Heart left ventricle (tissue), 16 donors: ENCODE results near the gene MAP3K5. TPM values are rescaled to one million over a fixed set of nuclear protein-coding genes. Genes with fewer than 3 reads are reported as not detected.

Source experiments
- ATAC-seq, 4 donors: fragments of 200-7000 bp; cut with Tn5 transposase; one replicate each; pipeline ENCODE4 v1.9.1; 2020 to 2022; ENCODE audit warnings: moderate library complexity in 4 of 4, mild to moderate bottlenecking in 3 of 4, moderate number of reproducible peaks in 1 of 4
- DNase-seq, 5 donors: peaks; one replicate each; pipeline ENCODE4 v3.0.0-alpha.2; 2020
- H3K27ac ChIP-seq, 12 donors: fragments of 200-600 bp; sonication (generic) in 4 of 12; one replicate each; pipeline versions ENCODE4 v1.5.0 to v1.8.0; 2016 to 2022; ENCODE audit warnings: mild to moderate bottlenecking in 2 of 12
- H3K27me3 ChIP-seq, 9 donors: fragments of 200-600 bp; sonication (generic) in 2 of 9; one replicate each; pipeline versions ENCODE4 v1.5.1 to v1.8.0; 2016 to 2022; ENCODE audit warnings: mild to moderate bottlenecking in 3 of 9
- H3K36me3 ChIP-seq, 9 donors: fragments of 200-600 bp; sonication (generic) in 2 of 9; one replicate each; pipeline versions ENCODE4 v1.5.0 to v1.8.0; 2018 to 2022; ENCODE audit warnings: mild to moderate bottlenecking in 2 of 9
- H3K4me1 ChIP-seq, 12 donors: fragments of 200-600 bp; sonication (generic) in 4 of 12; one replicate each; pipeline versions ENCODE4 v1.5.0 to v1.8.0; 2016 to 2022; ENCODE audit warnings: mild to moderate bottlenecking in 3 of 12
- H3K4me3 ChIP-seq, 12 donors: fragments of 200-600 bp; sonication (generic) in 4 of 12; one replicate each; pipeline versions ENCODE4 v1.5.0 to v1.8.0; 2017 to 2022; ENCODE audit warnings: mild to moderate bottlenecking in 9 of 12, moderate library complexity in 4 of 12
- H3K9me3 ChIP-seq, 12 donors: fragments of 200-600 bp; sonication (generic) in 4 of 12; one replicate each; pipeline versions ENCODE4 v1.5.0 to v1.8.0; 2016 to 2022; ENCODE audit warnings: mild to moderate bottlenecking in 1 of 12
- POLR2A ChIP-seq, 2 donors: fragments of 450-650 bp; IDR thresholded peaks; one replicate each; pipeline ENCODE4 v1.6.1; 2017; ENCODE audit warnings: antibody characterized with exemption in 2 of 2, mild to moderate bottlenecking in 2 of 2, moderate library complexity in 2 of 2
- WGBS, 4 donors: extraction: QIAGEN DNeasy Blood & Tissue Kit in 2 of 4; methylation state at CpG; one replicate each; pipeline versions ENCODE4 v1.1.5 to v1.1.7; 2013 to 2018; 5-methylcytosine and 5-hydroxymethylcytosine counted together
- intact Hi-C, 10 donors: fragments of 100-400 bp; cut with DNase I; formaldehyde crosslinking; loops; one replicate each; pipeline versions ENCODE4 v1.11.1 to v1.14.2; 2022
- polyA plus RNA-seq, 2 donors: library from polyadenylated mRNA; stranded (reverse); fragments of 200-250 nt; gene quantifications; one replicate each; pipeline ENCODE4 v1.2.3, GENCODE V29; 2013
- total RNA-seq, 9 donors: library from RNA; depleted of rRNA in 2 of 9; stranded (reverse); fragments of >200 nt in 2 of 9; fragmentation: NEBNext Ultra II Directional in 3 of 9; extraction: Animal tissue kit (Norgen Biotek cat#: 25700) in 3 of 9; gene quantifications; one replicate each; pipeline versions ENCODE4 v1.1.0 to v1.2.4, GENCODE V29; 2016 to 2023
- TF ChIP-seq, protein P1 (sequence below), 12 donors: fragments of 200-600 bp; sonication (generic) in 4 of 12; IDR thresholded peaks; one replicate each; pipeline versions ENCODE4 v1.5.0 to v1.8.0; 2018 to 2022; ENCODE audit warnings: antibody characterized with exemption in 12 of 12, mild to moderate bottlenecking in 5 of 12
- donor health status: ischemic (EF 13 %, LVEDD 7.1; RV severe dilation, severe dysfunction).
- donor health status: healthy with polysubstance abuse.
- donor health status: DM: no; HTN: yes; CAD: no.
- donor health status: DM: no; HTN: no; CAD: no.
- donor health status: ischemic (EF 25% LVEDD 6.9; RV normal size, moderate dysfunction).
- donor health status: ischemic (EF 25% LVEDD 5.7; RV mildly dilated, moderate dysfunction).
- donor health status: healthy.
- donor health status: DM: yes; HTN: yes; CAD: no.
- donor health status: ischemic (EF 35%, LVEDD 5.7; RV mildly dilated, moderate dysfunction).
- donor health status: nonischemic (EF 11% LVEDD 7.7; RV severe dilation, severe dysfunction).
- donor health status: DM: yes; HTN: yes; CAD: no.
- donor health status: PGD.
- donor health status: ischemic (EF 29% LVEDD 5.4; RV normal size, mild dysfunction).
- donor health status: nonischemic (EF 23%, LVEDD 6.1; RV moderate dilation, normal function).

MAP3K5 gene
- total and polyA plus RNA-seq, 11 donors, result 7.1 to 34.1 (median 27.8) TPM

DNA sequence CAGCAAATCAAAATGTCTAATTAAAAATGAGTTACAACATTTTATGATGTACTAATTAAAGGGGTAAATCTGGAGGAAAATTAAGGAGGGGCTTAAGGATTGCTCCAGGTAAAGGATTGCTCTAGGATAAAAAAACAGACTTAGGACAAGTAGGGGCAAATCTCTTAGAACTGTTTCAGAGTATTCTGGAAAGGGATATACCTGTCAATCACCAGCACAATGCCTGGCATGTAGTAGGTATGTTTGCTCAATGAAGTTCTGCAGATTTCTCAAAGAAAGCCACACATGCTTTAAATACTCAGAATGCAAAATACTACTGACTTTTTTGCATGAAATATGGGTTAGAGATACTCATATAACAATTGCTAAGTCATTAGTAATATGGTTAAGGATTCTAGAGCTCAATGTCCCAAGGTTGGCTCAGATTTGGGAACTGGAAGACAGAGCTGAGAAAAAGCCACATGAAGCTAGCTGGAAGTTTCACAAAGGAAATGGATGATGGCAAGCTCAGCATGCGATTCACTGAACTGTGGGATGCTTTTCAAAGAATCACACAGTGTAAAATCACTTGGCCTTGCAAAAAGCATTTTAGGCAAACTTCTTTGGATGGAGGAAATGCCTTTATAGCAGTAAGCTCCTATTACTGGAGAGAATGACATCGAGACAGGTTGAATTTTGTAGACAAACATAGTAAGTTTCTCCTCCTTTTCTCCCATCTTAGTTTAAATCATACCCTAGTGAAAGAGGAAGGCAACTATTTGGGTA lies 72.8 kb downstream of the MAP3K5 start:
- intact Hi-C loops, result loop anchor here in 4 of 10 donors (5.0 to 10.0 kb wide), 3 partner anchors 43 to 73 kb away; partner anchors contain the start of gene MAP3K5 (in 2 of the 4)
- ATAC-seq, result peak in 1 of 4 donors; percentile 15

DNA sequence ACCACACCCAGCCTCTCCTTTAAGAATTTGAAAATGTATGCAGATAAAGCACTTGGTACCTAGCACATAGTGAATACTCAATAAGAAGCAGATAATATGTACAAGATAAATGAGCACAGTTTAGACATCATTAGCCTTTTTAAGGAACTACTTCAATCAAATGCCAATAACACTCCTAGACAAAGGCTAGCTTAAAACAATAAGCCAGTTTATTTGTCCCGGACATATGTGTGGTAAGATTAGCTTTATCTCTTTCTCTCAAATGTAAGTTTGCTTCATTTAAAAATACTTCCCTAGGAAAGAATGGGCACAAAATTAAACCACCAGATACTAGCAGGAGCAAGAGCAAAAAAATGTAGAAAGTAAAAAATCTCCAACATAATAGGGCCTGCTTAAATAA lies 73.8 kb downstream of the MAP3K5 start:
- ATAC-seq (no peak), DNase-seq (no peak)
- intact Hi-C loops, result loop anchor here in 4 of 10 donors (5.0 to 10.0 kb wide), 3 partner anchors 44 to 74 kb away; partner anchors contain the start of gene MAP3K5 (in 2 of the 4)
- 19 to 52% (median 31%) methylated on average over 1 of the region's 1 CpG for WGBS, 4 donors
- H3K27ac ChIP-seq, result peak overlapping the region in 9 of 12 donors; percentile 20 to 78 (median 54)
- H3K9me3 ChIP-seq, result peaks cover 0 to 9% (median 4%) of the 10 kb centered on the region in 12 donors
- H3K4me3 ChIP-seq, result no peak overlapping the region
- H3K4me1 ChIP-seq, result peaks cover 0 to 54% (median 25%) of the 10 kb centered on the region in 12 donors
- TF ChIP-seq POLR2A (IDR thresholded peaks at IDR 0.05), result no peak
- TF ChIP-seq, protein P1, sequence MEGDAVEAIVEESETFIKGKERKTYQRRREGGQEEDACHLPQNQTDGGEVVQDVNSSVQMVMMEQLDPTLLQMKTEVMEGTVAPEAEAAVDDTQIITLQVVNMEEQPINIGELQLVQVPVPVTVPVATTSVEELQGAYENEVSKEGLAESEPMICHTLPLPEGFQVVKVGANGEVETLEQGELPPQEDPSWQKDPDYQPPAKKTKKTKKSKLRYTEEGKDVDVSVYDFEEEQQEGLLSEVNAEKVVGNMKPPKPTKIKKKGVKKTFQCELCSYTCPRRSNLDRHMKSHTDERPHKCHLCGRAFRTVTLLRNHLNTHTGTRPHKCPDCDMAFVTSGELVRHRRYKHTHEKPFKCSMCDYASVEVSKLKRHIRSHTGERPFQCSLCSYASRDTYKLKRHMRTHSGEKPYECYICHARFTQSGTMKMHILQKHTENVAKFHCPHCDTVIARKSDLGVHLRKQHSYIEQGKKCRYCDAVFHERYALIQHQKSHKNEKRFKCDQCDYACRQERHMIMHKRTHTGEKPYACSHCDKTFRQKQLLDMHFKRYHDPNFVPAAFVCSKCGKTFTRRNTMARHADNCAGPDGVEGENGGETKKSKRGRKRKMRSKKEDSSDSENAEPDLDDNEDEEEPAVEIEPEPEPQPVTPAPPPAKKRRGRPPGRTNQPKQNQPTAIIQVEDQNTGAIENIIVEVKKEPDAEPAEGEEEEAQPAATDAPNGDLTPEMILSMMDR (IDR thresholded peaks at IDR 0.05), result no peak
- no peaks in the 10 kb centered on the region for H3K36me3 ChIP-seq
- H3K27me3 ChIP-seq, result no peaks in the 10 kb centered on the region

More for the DNA sequence above, 72.8 kb downstream of the MAP3K5 start:
- no peak for TF ChIP-seq POLR2A (IDR thresholded peaks at IDR 0.05)
- TF ChIP-seq, protein P1 (IDR thresholded peaks at IDR 0.05), result no peak
- 68 to 83% (median 71%) methylated on average over 2 of the region's 2 CpGs for WGBS, 4 donors
- Histone ChIP-seq H3K9me3 (peaks cover 0 to 9% (median 4%) of the 10 kb centered on the region in 12 donors), H3K4me1 (peaks cover 0 to 54% (median 25%) of the 10 kb centered on the region in 12 donors), H3K27me3 (no peaks in the 10 kb centered on the region), H3K36me3 (no peaks in the 10 kb centered on the region), H3K27ac (peak overlapping the region in 3 of 12 donors; percentile 1 to 69 (median 8)), H3K4me3 (peak overlapping the region in 1 of 12 donors; percentile 19)
- no peak for DNase-seq

DNA sequence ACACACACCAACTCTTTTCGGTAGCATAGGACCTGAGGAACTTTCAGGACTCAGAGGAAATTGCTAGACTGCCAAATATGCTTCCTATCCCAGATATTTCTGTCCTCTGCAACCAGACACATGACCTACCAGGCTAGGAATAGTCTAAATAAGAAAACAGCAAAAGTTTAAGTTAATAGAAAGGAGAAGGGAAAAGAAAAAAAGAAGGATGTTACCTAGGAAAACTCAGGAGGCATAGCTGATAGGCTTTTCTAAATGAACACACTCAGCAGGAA lies 74.6 kb downstream of the MAP3K5 start:
- peaks cover 0 to 9% (median 4%) of the 10 kb centered on the region in 12 donors for H3K9me3 ChIP-seq
- DNase-seq (no peak), ATAC-seq (peak; percentile 48 to 80 (median 56))
- peak overlapping the region; percentile 10 to 78 (median 50) for H3K27ac ChIP-seq
- intact Hi-C loops, result loop anchor here in 4 of 10 donors (2.0 to 10.0 kb wide), 4 partner anchors 21 to 75 kb away; partner anchors contain the start of gene MAP3K5 (in 2 of the 4)
- WGBS, 4 donors, result 0 to 4% (median 0%) methylated on average over 1 of the region's 1 CpG
- H3K4me1 ChIP-seq, result peaks cover 0 to 54% (median 25%) of the 10 kb centered on the region in 12 donors
- TF ChIP-seq, protein P1 (IDR thresholded peaks at IDR 0.05), result no peak
- TF ChIP-seq POLR2A (IDR thresholded peaks at IDR 0.05), result no peak
- peak overlapping the region in 7 of 12 donors; percentile 5 to 40 (median 23) for H3K4me3 ChIP-seq
- no peaks in the 10 kb centered on the region for H3K36me3 ChIP-seq
- no peaks in the 10 kb centered on the region for H3K27me3 ChIP-seq
